ENCODE data around the gene PMAIP1. TPM values are rescaled to one million over a fixed set of nuclear protein-coding genes. Genes with fewer than 3 reads are reported as not detected.

The PMAIP1 gene
- total and polyA plus RNA-seq, 2 donors from 2014 or later: 0.71 to 2.8 TPM

- Histone ChIP-seq H3K9ac (ENCODE audit: low read length in 3 of 3) (no peak overlapping the region), H3K4me3 (ENCODE audit: low read length in 3 of 3) (no peak overlapping the region), H3K36me3 (ENCODE audit: control insufficient read depth in 2 of 3, insufficient read depth in 3 of 3, low read length in 3 of 3) (no peaks in the 10 kb centered on the region), H3K27me3 (ENCODE audit: control insufficient read depth, insufficient read depth, low read length) (peaks cover 23% of the 10 kb centered on the region), H3K9me3 (ENCODE audit: control insufficient read depth in 2 of 3, insufficient read depth in 1 of 3, low read length in 3 of 3) (no peaks in the 10 kb centered on the region), H3K27ac (ENCODE audit: low read depth in 2 of 2, low read length in 2 of 2) (no peak overlapping the region), H3K4me1 (ENCODE audit: control insufficient read depth in 2 of 3, insufficient read depth in 2 of 3, low read depth in 1 of 3, low read length in 3 of 3) (peaks cover 0 to 4% (median 0%) of the 10 kb centered on the region in 3 donors)
- intact Hi-C loops (cut with DNase I): no loop called here
- FAIRE-seq: no peak
- no peak for TF ChIP-seq CTCF (IDR thresholded peaks at IDR 0.05; ENCODE audit: borderline replicate concordance, extremely low read depth, insufficient read depth)
- no peak for DNase-seq
Observed at GRCh38 chr18:59902131-59902992, 2.6 kb downstream of the PMAIP1 start.

- TF ChIP-seq CTCF (IDR thresholded peaks at IDR 0.05; ENCODE audit: borderline replicate concordance, extremely low read depth, insufficient read depth): no peak
- Histone ChIP-seq H3K27ac (ENCODE audit: low read depth in 2 of 2, low read length in 2 of 2) (no peak overlapping the region), H3K4me1 (ENCODE audit: control insufficient read depth in 2 of 3, insufficient read depth in 2 of 3, low read depth in 1 of 3, low read length in 3 of 3) (peaks cover 0 to 4% (median 0%) of the 10 kb centered on the region in 3 donors), H3K36me3 (ENCODE audit: control insufficient read depth in 2 of 3, insufficient read depth in 3 of 3, low read length in 3 of 3) (no peaks in the 10 kb centered on the region), H3K27me3 (ENCODE audit: control insufficient read depth, insufficient read depth, low read length) (peaks cover 17% of the 10 kb centered on the region), H3K4me3 (ENCODE audit: low read length in 3 of 3) (no peak overlapping the region), H3K9me3 (ENCODE audit: control insufficient read depth in 2 of 3, insufficient read depth in 1 of 3, low read length in 3 of 3) (no peaks in the 10 kb centered on the region), H3K9ac (ENCODE audit: low read length in 3 of 3) (no peak overlapping the region)
- DNase-seq (no peak), FAIRE-seq (no peak)
- intact Hi-C loops (cut with DNase I): no loop called here
Observed at GRCh38 chr18:59902993-59903610, 3.3 kb downstream of the PMAIP1 start.

- peaks cover 12% of the 10 kb centered on the region for H3K27me3 ChIP-seq (ENCODE audit: control insufficient read depth, insufficient read depth, low read length)
- TF ChIP-seq CTCF (IDR thresholded peaks at IDR 0.05; ENCODE audit: borderline replicate concordance, extremely low read depth, insufficient read depth): no peak
Observed at GRCh38 chr18:59904011-59904601, 4.3 kb downstream of the PMAIP1 start.

More at GRCh38 chr18:59904011-59904601, 4.3 kb downstream of the PMAIP1 start:
- Histone ChIP-seq H3K9ac (ENCODE audit: low read length in 3 of 3) (no peak overlapping the region), H3K27ac (ENCODE audit: low read depth in 2 of 2, low read length in 2 of 2) (no peak overlapping the region), H3K9me3 (ENCODE audit: control insufficient read depth in 2 of 3, insufficient read depth in 1 of 3, low read length in 3 of 3) (no peaks in the 10 kb centered on the region), H3K36me3 (ENCODE audit: control insufficient read depth in 2 of 3, insufficient read depth in 3 of 3, low read length in 3 of 3) (no peaks in the 10 kb centered on the region), H3K4me1 (ENCODE audit: control insufficient read depth in 2 of 3, insufficient read depth in 2 of 3, low read depth in 1 of 3, low read length in 3 of 3) (peaks cover 0 to 2% (median 0%) of the 10 kb centered on the region in 3 donors), H3K4me3 (ENCODE audit: low read length in 3 of 3) (no peak overlapping the region)
- intact Hi-C loops (cut with DNase I): no loop called here
- peak; percentile 68 for FAIRE-seq
- no peak for DNase-seq
